Large intestine (tissue), 12 donors: ENCODE results near the gene OR2M4. TPM values are rescaled to one million over a fixed set of nuclear protein-coding genes. Genes with fewer than 3 reads are reported as not detected.

Experiments used
- DNase-seq, 2 donors: peaks; one replicate each; pipeline versions ENCODE4 v3.0.0 to v3.0.0-alpha.2; 2013
- H3K27ac ChIP-seq: one replicate; pipeline ENCODE4 v1.5.1; 2013; ENCODE audit warnings: low read length
- H3K27me3 ChIP-seq: 2 replicates; pipeline ENCODE4 v1.6.1; 2013; ENCODE audit warnings: low read length; ENCODE audit not compliant: control insufficient read depth, insufficient read depth
- H3K36me3 ChIP-seq: 2 replicates; pipeline ENCODE4 v1.6.1; 2013; ENCODE audit warnings: low read length; ENCODE audit not compliant: control insufficient read depth, insufficient read depth
- H3K4me1 ChIP-seq: one replicate; pipeline ENCODE4 v1.6.1; 2013; ENCODE audit warnings: low read length; ENCODE audit not compliant: control insufficient read depth, insufficient read depth
- H3K4me3 ChIP-seq: one replicate; pipeline ENCODE4 v1.5.1; 2013; ENCODE audit warnings: low read length
- H3K9me3 ChIP-seq: one replicate; pipeline ENCODE4 v1.6.1; 2013; ENCODE audit warnings: mild to moderate bottlenecking, low read depth, low read length, moderate library complexity; ENCODE audit not compliant: control insufficient read depth
- WGBS: methylation state at CpG from one replicate; pipeline ENCODE4 v1.1.5; 2013; ENCODE audit warnings: low lambda C conversion rate; ENCODE audit not compliant: insufficient coverage; 5-methylcytosine and 5-hydroxymethylcytosine counted together
- long read RNA-seq, 11 donors: transcript quantifications; one replicate each; lab custom pipeline, GENCODE V29; 2026
- polyA plus RNA-seq: library from polyadenylated mRNA; unstranded; fragments of 120-200 nt; gene quantifications from one replicate; pipeline ENCODE4 v1.2.1, GENCODE V29; 2013

OR2M4 gene, protein sequence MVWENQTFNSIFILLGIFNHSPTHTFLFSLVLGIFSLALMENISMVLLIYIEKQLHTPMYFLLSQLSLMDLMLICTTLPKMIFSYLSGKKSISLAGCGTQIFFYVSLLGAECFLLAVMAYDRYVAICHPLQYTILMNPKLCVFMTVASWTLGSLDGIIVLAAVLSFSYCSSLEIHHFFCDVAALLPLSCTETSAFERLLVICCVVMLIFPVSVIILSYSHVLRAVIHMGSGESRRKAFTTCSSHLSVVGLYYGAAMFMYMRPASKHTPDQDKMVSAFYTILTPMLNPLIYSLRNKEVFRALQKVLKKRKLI
- polyA plus RNA-seq, result not detected
- long read RNA-seq, donor 1, result 0 reads
- long read RNA-seq, donor 2, result 0 reads
- long read RNA-seq, donor 3, result 0 reads
- long read RNA-seq, donor 4, result 0 reads
- long read RNA-seq, donor 5, result 0 reads
- long read RNA-seq, donor 6, result 0 reads
- long read RNA-seq, donor 7, result 0 reads
- long read RNA-seq, donor 8, result 0 reads
- long read RNA-seq, donor 9, result 0 reads
- long read RNA-seq, donor 10, result 0 reads
- long read RNA-seq, donor 11, result 0 reads

DNA sequence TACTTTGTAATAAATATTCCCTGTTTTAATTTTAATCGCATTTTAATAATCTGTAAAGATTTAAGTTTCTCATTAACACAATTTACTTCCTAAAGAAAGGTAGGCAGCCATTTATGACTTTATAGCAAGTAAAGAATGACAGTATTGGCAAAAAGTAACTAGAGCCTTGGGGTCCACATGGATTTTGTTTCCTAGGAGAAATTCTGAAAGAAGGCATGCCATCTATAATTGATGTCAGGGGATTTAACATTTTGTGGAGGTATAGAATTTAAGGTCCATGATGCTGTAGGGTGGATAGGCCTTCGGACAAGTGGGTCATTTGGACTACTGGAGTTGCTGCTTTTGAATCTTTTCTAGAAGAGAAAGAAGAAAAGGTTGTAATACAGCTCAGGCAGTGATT lies at the start of gene OR2M4:
TSS of gene OR2M4 (plus strand) at position 301 of the 400 bp plus-strand sequence. CDS start 7,512 bp downstream, outside the sequence.
- Histone ChIP-seq H3K4me1 (no peaks in the 10 kb centered on the region), H3K27me3 (no peaks in the 10 kb centered on the region), H3K36me3 (no peaks in the 10 kb centered on the region), H3K4me3 (no peak within 1 kb of the TSS), H3K27ac (no peak within 1 kb of the TSS), H3K9me3 (peaks cover 8% of the 10 kb centered on the region)
- DNase-seq, result no peak
- 80% methylated on average over 1 of the region's 2 CpGs for WGBS

DNA sequence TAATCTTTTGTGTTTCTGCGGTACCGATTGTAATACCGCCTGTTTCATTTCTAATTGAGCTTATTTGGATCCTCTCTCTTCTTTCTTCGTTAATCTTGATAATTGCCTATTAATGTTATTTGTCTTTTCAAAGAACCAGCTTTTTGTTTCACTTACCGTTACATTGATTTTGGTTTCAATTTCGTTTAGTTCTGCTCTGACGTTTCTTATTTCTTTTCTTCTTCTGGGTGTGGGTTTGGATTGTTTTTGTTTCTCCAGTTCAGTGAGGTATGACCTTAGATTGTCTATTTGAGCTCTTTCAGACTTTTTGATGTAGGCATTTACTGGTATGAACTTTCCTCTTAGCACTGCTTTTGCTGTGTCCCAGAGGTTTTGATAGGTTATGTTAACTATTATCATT lies 47.2 kb upstream of the OR2M4 start:
- Histone ChIP-seq H3K36me3 (no peaks in the 10 kb centered on the region), H3K4me3 (no peak overlapping the region), H3K9me3 (no peaks in the 10 kb centered on the region), H3K27me3 (no peaks in the 10 kb centered on the region), H3K4me1 (no peaks in the 10 kb centered on the region), H3K27ac (no peak overlapping the region)
- DNase-seq, result no peak
- WGBS, result 75% methylated on average over 5 of the region's 7 CpGs

DNA sequence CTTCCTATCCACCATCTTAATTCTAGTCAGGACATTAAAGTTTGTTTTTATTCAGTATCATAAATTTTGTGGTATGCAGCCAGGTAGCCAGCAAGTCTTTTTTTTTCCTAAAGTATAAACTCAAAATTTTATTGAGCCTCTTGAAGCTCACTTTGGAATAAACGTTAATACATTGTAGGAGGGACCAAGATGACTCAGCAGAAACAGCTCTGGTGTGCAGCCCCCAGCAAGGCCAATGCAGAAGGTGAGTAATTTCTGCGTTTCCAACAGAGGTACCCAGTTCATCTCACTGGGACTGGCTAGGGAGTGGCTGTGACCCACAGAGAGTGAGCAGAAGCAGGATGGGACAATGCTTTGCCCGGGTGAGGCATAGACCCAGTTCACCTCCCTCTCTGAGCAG lies 43.9 kb upstream of the OR2M4 start:
- Histone ChIP-seq H3K27me3 (no peaks in the 10 kb centered on the region), H3K4me1 (no peaks in the 10 kb centered on the region), H3K27ac (no peak overlapping the region), H3K36me3 (no peaks in the 10 kb centered on the region), H3K9me3 (no peaks in the 10 kb centered on the region), H3K4me3 (no peak overlapping the region)
- no peak for DNase-seq
- no CpG with 5 or more reads among the region's 3 CpGs for WGBS

DNA sequence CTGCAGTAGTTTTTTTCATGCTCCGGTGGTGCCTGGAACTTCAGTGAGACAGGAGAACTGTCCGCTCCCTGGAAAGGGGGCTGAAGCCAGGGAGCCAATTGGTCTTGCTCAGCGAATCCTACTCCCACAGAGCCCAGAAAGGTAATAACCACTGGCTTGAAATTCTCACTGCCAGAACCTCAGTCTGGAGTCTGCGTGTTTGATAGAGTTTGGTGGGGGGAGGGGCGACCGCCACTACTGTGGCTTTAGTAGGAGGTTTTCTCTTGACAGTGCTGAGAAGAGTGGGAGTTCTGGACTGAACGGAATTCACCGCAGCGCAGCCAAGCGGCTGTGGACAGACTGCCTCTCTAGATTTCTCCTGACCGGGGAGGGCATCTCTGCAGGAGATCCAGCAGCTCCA lies 42.2 kb upstream of the OR2M4 start:
- H3K36me3 ChIP-seq, result no peaks in the 10 kb centered on the region
- H3K27me3 ChIP-seq, result no peaks in the 10 kb centered on the region
- no peak overlapping the region for H3K27ac ChIP-seq
- H3K9me3 ChIP-seq, result no peaks in the 10 kb centered on the region
- no CpG with 5 or more reads among the region's 11 CpGs for WGBS
- DNase-seq, result no peak
- no peak overlapping the region for H3K4me3 ChIP-seq
- H3K4me1 ChIP-seq, result no peaks in the 10 kb centered on the region

DNA sequence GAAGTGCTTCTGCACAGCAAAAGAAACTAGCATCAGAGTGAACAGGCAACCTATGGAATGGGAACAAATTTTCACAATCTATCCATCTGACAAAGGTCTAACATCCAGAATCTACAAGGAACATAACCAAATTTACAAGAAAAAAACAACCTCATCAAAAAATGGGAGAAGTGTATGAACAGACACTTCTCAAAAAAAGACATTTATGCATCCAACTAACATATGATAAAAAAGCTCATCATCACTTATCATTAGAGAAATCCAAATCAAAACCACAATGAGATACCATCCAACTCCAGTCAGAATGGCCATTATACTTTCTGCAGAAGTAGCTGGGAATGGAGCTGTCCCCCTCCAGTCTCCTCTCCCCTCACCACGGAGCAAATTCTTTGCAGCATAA lies 37.1 kb upstream of the OR2M4 start:
- H3K36me3 ChIP-seq, result no peaks in the 10 kb centered on the region
- H3K27ac ChIP-seq, result no peak overlapping the region
- H3K9me3 ChIP-seq, result peaks cover 3% of the 10 kb centered on the region
- H3K27me3 ChIP-seq, result no peaks in the 10 kb centered on the region
- DNase-seq, result no peak
- H3K4me1 ChIP-seq, result no peaks in the 10 kb centered on the region
- no peak overlapping the region for H3K4me3 ChIP-seq
- no CpG with 5 or more reads among the region's 1 CpG for WGBS

DNA sequence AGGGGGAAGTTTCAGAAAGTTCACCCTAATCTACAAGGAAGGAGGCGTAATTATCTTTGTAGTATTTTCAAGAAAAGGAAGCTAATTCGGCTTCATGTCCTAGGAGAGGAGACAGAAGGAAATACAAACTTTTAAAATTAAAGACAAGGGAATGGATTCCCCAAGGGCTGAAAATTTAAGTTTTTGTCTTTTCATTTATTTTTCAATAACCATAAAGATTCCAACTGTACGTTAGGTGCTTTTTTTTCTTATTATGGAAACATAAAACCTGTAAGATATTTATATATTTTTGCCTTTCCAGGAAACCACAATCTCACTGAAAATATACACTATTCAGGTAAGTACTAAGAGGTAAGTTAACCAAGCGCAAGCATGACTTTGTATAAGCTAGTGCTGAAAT lies 34.3 kb upstream of the OR2M4 start, which contains the start of gene OR2M3:
TSS of gene OR2M3 (plus strand) at position 301 of the 400 bp plus-strand sequence. CDS start 5,803 bp downstream, outside the sequence.
- H3K27me3 ChIP-seq, result no peaks in the 10 kb centered on the region
- peaks cover 3% of the 10 kb centered on the region for H3K9me3 ChIP-seq
- 71% methylated on average over 1 of the region's 4 CpGs for WGBS
- H3K36me3 ChIP-seq, result no peaks in the 10 kb centered on the region
- no peak within 1 kb of the TSS for H3K4me3 ChIP-seq
- DNase-seq, result no peak
- no peaks in the 10 kb centered on the region for H3K4me1 ChIP-seq
- no peak within 1 kb of the TSS for H3K27ac ChIP-seq

DNA sequence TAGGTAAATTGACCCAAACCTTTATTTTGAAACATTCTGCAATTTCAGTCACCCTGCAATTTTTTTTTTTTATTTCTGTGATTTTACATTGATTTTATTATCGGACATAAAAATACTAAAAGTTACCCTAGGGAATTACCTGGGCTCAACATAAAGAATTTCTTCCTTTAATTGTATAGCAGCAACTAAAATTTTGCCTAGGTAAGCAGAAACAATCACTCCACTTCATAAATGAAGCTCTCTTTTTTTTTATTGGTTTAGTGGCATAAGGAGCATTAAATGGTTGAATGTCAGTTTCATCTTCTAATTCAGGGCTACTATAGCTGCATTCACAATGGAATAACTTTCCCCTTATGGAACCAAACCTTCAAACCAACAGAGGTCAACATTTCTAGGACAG lies 15.3 kb upstream of the OR2M4 start:
- no peak for DNase-seq

DNA sequence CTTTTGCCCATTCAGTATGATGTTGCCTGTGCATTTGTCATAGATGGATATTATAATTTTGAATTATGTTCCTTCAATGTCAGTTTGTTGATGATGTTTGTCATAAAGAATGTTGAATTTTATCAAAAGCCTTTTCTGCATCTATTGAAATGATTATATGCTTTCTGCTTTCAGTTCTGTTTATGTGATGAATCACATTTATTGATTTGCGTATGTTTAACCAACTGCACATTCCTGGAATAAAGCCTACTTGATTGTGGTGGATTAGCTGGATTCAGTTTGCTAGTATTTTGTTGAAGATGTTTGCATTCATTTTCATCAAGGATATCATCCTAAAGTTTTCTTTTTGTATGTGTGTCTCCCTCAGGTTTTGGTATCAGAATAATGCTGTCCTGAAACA lies 5.7 kb upstream of the OR2M4 start:
- H3K36me3 ChIP-seq, result no peaks in the 10 kb centered on the region
- no peaks in the 10 kb centered on the region for H3K27me3 ChIP-seq
- WGBS, result 100% methylated on average over 1 of the region's 1 CpG
- H3K4me3 ChIP-seq, result no peak overlapping the region
- DNase-seq, result no peak
- H3K27ac ChIP-seq, result no peak overlapping the region
- no peaks in the 10 kb centered on the region for H3K4me1 ChIP-seq
- peaks cover 6% of the 10 kb centered on the region for H3K9me3 ChIP-seq

More for the DNA sequence above, 15.3 kb upstream of the OR2M4 start:
- no peaks in the 10 kb centered on the region for H3K36me3 ChIP-seq
- H3K4me1 ChIP-seq, result no peaks in the 10 kb centered on the region
- H3K9me3 ChIP-seq, result no peaks in the 10 kb centered on the region
- no peaks in the 10 kb centered on the region for H3K27me3 ChIP-seq
- 100% methylated on average over 1 of the region's 1 CpG for WGBS
- no peak overlapping the region for H3K4me3 ChIP-seq
- H3K27ac ChIP-seq, result no peak overlapping the region

DNA sequence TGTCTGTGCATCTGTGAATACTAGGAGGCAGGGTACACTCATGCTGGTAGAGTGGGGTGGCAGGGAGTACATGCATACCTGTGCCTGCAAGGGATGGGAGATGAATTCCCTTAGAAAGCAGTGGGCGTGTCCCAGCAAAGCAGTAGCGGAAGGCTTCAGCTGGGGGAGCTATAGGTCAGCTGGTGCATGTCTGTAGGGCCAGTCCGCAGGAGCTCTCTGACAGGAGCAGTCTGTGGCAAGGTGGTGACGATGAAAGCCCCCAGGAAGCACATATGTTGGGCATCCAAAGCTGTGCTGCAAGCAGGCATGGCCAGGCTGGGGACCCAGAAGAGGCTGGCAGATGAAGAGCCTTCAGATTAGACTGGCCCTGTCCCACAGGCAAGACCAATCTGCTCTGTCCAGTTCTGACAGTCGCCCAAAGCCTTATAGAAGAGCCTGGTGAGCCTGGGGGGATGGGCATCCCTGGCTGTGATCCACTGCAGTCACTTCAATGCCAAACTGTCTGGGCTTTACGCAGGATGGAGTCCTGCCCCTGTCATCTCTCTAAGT lies 1.8 kb upstream of the OR2M4 start:
- whole genome bisulfite sequencing, result no CpG with 5 or more reads among the region's 6 CpGs

DNA sequence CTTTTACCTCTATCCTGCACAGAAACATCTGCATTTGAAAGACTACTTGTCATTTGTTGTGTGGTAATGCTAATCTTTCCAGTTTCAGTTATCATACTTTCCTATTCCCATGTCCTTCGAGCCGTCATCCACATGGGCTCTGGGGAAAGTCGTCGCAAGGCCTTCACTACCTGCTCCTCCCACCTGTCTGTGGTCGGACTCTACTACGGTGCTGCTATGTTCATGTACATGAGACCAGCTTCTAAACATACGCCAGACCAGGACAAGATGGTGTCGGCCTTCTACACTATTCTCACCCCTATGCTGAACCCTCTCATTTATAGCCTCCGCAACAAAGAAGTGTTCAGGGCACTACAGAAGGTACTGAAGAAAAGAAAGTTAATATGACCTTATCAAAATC lies 8.3 kb downstream of the OR2M4 start:
- H3K36me3 ChIP-seq, result no peaks in the 10 kb centered on the region
- 100% methylated on average over 1 of the region's 9 CpGs for WGBS
- no peaks in the 10 kb centered on the region for H3K4me1 ChIP-seq
- no peak for DNase-seq
- no peak overlapping the region for H3K27ac ChIP-seq
- H3K9me3 ChIP-seq, result peaks cover 5% of the 10 kb centered on the region
- no peaks in the 10 kb centered on the region for H3K27me3 ChIP-seq
- no peak overlapping the region for H3K4me3 ChIP-seq

More for the DNA sequence above, 1.8 kb upstream of the OR2M4 start:
- no peaks in the 10 kb centered on the region for H3K27me3 ChIP-seq
- H3K4me3 ChIP-seq, result no peak overlapping the region
- H3K9me3 ChIP-seq, result peaks cover 6% of the 10 kb centered on the region
- no peaks in the 10 kb centered on the region for H3K36me3 ChIP-seq
- H3K4me1 ChIP-seq, result no peaks in the 10 kb centered on the region
- DNase-seq, result no peak
- H3K27ac ChIP-seq, result no peak overlapping the region
